ENCODE data around the gene SDK2. TPM values are rescaled to one million over a fixed set of nuclear protein-coding genes. Genes with fewer than 3 reads are reported as not detected.

Gene SDK2
- polyA plus RNA-seq, 3 donors from 2014 or later, result not detected

DNA sequence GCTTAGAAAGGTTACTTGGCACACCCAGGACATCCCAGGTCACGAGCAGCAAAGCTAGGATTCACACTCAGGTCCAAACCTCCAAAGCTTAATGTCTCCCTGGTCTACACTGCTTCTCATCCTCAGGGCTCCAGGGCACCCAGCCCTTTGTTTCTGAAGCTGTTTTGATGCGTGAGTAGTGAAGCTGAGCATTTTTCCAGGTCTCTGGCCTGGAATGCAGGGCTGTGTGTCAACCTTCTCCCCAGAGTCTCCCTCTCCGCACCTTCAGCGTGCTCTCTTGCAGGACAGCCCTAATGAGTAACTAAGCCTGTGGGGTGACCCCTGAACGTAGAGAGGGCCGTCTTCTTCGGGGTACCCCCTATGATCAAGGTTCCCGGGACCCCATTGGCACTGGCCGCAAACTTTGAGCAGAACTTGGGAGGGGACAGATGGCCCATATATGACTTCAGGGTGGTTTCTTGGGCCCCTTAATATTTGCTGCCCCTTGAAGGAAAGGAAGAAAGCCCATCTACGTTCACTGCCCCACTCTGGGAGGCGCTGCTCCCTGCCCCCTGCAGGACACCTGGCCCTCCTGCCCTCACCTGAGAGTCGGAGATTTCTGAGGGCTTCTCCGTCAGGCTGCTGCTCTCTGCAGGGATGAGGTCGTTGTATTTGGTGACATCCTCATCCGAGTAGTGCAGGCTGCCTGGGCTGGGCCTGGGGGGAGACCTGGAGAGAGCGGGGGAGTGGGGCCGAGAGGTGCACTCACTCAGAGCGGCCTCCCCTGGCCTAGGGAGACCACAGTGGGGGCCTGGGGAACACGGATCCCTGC, 296.0 kb downstream of the SDK2 start:
- no peaks in the 10 kb centered on the region for H3K4me1 Mint-ChIP-seq
- DNase-seq, result no peak
- H3K9me3 Mint-ChIP-seq, result no peaks in the 10 kb centered on the region
- no peaks in the 10 kb centered on the region for H3K36me3 Mint-ChIP-seq
- peaks cover 0 to 2% (median 2%) of the 10 kb centered on the region in 3 donors for H3K27me3 Mint-ChIP-seq (ENCODE audit: low read depth in 3 of 3)
- no peak overlapping the region for H3K27ac Mint-ChIP-seq
- H3K4me3 Mint-ChIP-seq, result no peak overlapping the region

DNA sequence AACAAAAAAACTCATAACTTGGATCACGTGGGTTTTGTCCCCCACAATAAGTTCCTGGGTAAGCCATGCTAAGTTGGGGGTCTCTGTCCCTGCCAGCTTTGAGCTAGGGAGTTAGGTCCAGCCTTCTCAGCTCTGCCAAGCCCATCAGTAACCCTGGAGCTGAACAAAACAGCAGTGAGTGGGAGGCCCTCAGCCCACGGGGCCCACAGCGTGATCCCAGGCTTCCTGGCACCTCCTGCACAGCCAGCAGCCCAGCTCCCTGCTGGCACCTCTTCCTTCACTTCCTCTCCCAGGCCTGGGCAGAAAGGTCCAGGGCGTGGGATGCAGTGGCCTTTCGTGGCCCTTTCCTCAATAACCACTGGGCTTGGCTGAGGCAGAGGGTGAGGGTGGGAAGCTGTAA, 296.9 kb downstream of the SDK2 start:
- H3K4me1 Mint-ChIP-seq, result no peaks in the 10 kb centered on the region
- no peak overlapping the region for H3K27ac Mint-ChIP-seq
- H3K27me3 Mint-ChIP-seq (ENCODE audit: low read depth in 3 of 3), result peaks cover 0 to 2% (median 2%) of the 10 kb centered on the region in 3 donors

DNA sequence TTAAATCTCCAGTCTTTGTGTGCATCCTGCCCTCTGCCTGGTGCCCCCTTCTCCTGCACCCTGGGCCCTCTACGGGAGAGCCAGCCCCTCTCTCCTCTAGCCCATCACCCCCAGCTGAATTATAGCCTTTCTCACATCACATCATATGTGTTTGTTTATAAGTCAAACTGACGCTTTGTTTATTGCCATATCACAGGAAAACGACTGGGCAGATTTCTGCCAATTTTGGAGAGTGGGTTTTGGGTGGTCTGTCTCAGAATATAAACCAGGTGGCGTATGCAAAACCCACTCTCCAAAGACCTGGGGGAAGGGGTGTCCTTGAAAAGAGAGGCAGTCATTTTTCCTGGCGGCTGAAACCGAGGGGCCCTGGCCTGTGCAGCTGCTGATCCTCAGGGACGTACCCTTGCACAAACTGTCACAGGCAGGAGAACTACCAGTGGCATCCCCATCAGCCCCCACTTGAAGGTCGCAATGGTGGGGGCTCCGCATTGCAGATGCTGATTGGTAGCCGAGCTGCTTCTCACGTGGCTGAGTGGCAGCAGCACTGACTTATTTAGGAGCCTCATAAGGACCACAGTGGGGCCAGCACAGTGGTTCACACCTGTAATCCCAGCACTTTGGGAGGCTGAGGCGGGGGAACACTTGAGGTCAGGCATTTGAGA, 297.6 kb downstream of the SDK2 start:
- Mint-ChIP-seq H3K27ac (no peak overlapping the region), H3K27me3 (ENCODE audit: low read depth in 3 of 3) (peaks cover 0 to 2% (median 2%) of the 10 kb centered on the region in 3 donors), H3K4me1 (no peaks in the 10 kb centered on the region), H3K4me3 (no peak overlapping the region), H3K9me3 (no peaks in the 10 kb centered on the region), H3K36me3 (no peaks in the 10 kb centered on the region)
- DNase-seq, result no peak

More for the DNA sequence above, 296.9 kb downstream of the SDK2 start:
- H3K9me3 Mint-ChIP-seq, result no peaks in the 10 kb centered on the region
- H3K36me3 Mint-ChIP-seq, result no peaks in the 10 kb centered on the region
- DNase-seq, result no peak
- H3K4me3 Mint-ChIP-seq, result no peak overlapping the region

DNA sequence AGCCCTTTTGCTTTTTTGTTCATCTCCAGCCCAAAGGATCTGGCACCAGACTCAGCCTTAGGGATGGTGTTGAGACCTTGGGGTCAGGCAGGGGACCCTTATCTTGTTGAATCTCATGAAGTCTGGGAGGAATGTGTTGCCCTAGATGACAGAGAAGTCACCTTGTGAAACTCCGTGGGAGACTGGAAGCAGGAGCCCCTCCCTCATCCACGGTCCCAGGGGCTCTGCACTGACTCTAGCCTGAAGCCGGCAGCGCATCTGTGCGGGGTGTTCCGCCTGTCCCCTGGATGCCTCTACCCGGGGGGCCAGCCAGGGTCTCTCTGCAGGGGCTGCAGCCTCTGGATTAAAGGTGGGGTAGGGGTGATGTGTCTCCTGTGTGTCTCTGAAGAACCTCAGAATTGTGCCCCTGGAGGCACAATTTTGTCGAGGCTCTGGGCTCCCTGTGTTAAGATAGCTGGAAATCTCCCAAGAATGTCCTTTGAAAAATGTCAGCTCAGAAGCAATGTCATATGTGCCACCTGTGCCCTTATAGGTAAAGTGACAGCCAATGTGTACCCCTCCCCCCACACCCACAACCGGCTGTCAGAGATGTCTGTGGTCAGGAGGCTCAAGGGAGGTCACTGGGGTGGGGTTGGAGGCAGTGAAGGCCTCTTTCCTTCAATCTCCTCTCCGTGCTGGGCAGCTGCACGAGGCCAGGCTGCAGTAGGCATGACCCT, 300.3 kb downstream of the SDK2 start:
- no peaks in the 10 kb centered on the region for H3K9me3 Mint-ChIP-seq
- H3K27ac Mint-ChIP-seq, result peak overlapping the region in 1 of 6 donors; percentile 44
- H3K36me3 Mint-ChIP-seq, result no peaks in the 10 kb centered on the region
- H3K4me1 Mint-ChIP-seq, result no peaks in the 10 kb centered on the region
- DNase-seq, result no peak
- no peak overlapping the region for H3K4me3 Mint-ChIP-seq
- H3K27me3 Mint-ChIP-seq (ENCODE audit: low read depth in 3 of 3), result peaks cover 0 to 2% (median 2%) of the 10 kb centered on the region in 3 donors

GRCh38 chr17:73343168-73343634, 301.0 kb downstream of the SDK2 start:
- Mint-ChIP-seq H3K27ac (no peak overlapping the region), H3K9me3 (no peaks in the 10 kb centered on the region), H3K27me3 (ENCODE audit: low read depth in 3 of 3) (peaks cover 0 to 2% (median 2%) of the 10 kb centered on the region in 3 donors), H3K36me3 (no peaks in the 10 kb centered on the region), H3K4me1 (no peaks in the 10 kb centered on the region), H3K4me3 (no peak overlapping the region)
- DNase-seq, result no peak

- DNase-seq, result no peak
- Mint-ChIP-seq H3K4me3 (no peak overlapping the region), H3K36me3 (no peaks in the 10 kb centered on the region), H3K27me3 (ENCODE audit: low read depth in 3 of 3) (peaks cover 0 to 2% (median 2%) of the 10 kb centered on the region in 3 donors), H3K9me3 (no peaks in the 10 kb centered on the region), H3K4me1 (no peaks in the 10 kb centered on the region), H3K27ac (no peak overlapping the region)
Observed at GRCh38 chr17:73342541-73343167, 301.6 kb downstream of the SDK2 start.

GRCh38 chr17:73342050-73342522, 302.2 kb downstream of the SDK2 start:
- Mint-ChIP-seq H3K4me3 (no peak overlapping the region), H3K4me1 (no peaks in the 10 kb centered on the region), H3K27me3 (ENCODE audit: low read depth in 3 of 3) (peaks cover 0 to 4% (median 2%) of the 10 kb centered on the region in 3 donors), H3K9me3 (no peaks in the 10 kb centered on the region), H3K27ac (no peak overlapping the region), H3K36me3 (no peaks in the 10 kb centered on the region)
- no peak for DNase-seq

- Mint-ChIP-seq H3K4me3 (no peak overlapping the region), H3K4me1 (no peaks in the 10 kb centered on the region), H3K27me3 (ENCODE audit: low read depth in 3 of 3) (peaks cover 0 to 2% (median 2%) of the 10 kb centered on the region in 3 donors), H3K36me3 (no peaks in the 10 kb centered on the region), H3K27ac (no peak overlapping the region), H3K9me3 (no peaks in the 10 kb centered on the region)
- no peak for DNase-seq
Observed at GRCh38 chr17:73341350-73342049, 302.7 kb downstream of the SDK2 start.

DNA sequence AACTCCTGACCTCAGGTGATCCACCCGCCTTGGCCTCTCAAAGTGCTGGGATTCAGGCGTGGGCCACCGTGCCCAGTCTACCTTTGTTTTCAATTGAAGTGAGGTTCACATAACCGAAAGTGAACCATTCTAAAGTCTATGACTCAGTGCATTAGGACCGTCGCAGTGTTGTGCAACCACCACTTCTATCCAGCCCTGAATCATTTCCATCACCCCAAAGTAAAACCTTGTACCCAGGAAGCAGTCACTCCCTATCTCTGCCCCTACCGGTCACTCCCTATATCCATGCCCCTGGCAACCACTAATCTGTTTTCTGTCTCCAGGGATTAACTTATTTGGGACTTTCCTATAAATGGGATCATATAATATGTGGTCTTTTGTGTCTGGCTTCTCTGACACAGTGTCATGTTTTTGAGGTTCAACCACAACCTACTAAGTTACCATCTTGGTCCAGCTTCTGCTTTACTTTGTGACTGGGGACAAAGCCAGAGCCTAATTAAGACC, 304.1 kb downstream of the SDK2 start:
- no peak for DNase-seq
- Mint-ChIP-seq H3K27ac (no peak overlapping the region), H3K4me1 (no peaks in the 10 kb centered on the region), H3K27me3 (ENCODE audit: low read depth in 3 of 3) (peaks cover 0 to 2% (median 0%) of the 10 kb centered on the region in 3 donors), H3K9me3 (no peaks in the 10 kb centered on the region), H3K4me3 (no peak overlapping the region), H3K36me3 (no peaks in the 10 kb centered on the region)

DNA sequence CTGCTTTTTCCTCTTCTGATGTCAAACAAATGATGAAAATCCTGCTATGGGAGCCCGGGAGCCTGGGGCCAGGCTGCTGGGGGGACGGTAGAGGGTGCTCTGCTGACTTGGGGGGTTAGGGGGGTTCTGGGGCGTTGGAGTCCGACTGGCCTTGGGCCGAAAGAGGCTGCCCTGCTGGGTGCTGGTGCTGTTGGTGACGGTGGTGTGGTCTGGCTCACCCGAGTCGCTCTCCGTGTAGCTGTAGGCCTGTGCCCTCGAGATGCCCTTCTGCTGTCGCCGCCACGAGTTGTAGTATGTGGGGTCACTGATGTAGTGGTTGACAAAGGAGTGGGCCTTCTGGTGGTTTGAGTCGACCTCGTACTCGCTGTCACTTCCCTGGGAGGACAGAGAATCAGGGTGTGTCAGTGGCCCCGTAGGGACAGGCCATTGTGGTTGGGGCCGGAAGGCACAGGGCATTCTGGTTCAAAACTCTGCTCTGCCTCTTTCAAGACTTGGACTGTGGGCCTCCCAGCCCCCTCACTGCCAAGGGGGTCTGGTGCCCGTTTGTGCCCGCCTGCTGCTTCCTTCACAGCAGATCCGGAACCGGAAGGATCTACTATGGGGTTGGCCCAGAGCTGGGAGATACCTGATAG, 305.6 kb downstream of the SDK2 start:
- Mint-ChIP-seq H3K36me3 (no peaks in the 10 kb centered on the region), H3K27me3 (ENCODE audit: low read depth in 3 of 3) (peaks cover 0 to 2% (median 0%) of the 10 kb centered on the region in 3 donors), H3K4me3 (no peak overlapping the region), H3K9me3 (no peaks in the 10 kb centered on the region), H3K27ac (no peak overlapping the region), H3K4me1 (no peaks in the 10 kb centered on the region)
- DNase-seq, result no peak

DNA sequence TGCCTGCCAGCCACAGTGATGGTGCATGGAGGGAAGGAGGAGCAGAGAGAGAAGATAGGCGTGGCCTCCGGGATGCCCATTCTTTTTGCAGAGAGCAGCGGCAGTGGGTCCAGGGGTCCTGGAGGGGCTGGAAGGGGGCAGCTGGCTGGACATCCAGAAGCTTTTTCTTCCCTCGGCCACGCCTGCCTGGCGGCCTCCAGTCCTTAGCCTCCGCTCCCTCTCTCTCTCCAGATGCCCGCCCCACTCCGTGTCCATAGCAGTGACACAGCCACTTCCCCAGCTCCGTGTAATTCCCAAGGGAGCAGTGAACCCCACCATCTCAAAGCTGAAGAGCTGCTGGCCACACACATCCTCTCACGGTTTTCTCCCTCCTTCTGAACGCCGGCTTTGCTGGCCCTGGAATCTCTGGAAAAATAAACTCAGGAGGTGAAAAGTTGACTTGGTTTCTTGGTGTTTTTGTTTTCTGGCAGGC, 306.2 kb downstream of the SDK2 start:
- H3K4me3 Mint-ChIP-seq, result no peak overlapping the region
- H3K9me3 Mint-ChIP-seq, result no peaks in the 10 kb centered on the region
- no peaks in the 10 kb centered on the region for H3K4me1 Mint-ChIP-seq
- no peaks in the 10 kb centered on the region for H3K36me3 Mint-ChIP-seq
- DNase-seq, result no peak
- H3K27ac Mint-ChIP-seq, result no peak overlapping the region
- H3K27me3 Mint-ChIP-seq (ENCODE audit: low read depth in 3 of 3), result peaks cover 0 to 2% (median 0%) of the 10 kb centered on the region in 3 donors

DNA sequence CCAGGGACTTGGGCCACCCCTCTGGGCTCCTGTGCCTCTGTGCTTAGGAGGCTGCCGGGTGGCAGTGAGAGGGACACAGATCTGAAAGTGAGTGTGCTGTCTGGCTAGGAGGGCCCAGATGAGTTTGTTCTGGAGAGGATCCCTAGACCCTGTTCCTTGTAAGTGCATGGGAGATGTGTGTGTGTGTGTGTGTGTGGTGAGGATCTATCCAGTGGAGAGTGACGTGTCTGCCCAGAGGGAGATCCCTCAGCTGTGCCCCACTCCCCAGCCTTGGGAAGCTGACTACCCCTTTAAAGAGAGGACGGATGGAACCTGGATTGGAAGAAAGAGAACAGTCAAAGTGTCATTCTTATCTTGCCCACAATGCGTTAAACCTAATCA, 306.9 kb downstream of the SDK2 start:
- Mint-ChIP-seq H3K27ac (no peak overlapping the region), H3K4me1 (no peaks in the 10 kb centered on the region), H3K36me3 (no peaks in the 10 kb centered on the region)

More for the DNA sequence above, 306.9 kb downstream of the SDK2 start:
- Mint-ChIP-seq H3K4me3 (no peak overlapping the region), H3K9me3 (no peaks in the 10 kb centered on the region), H3K27me3 (ENCODE audit: low read depth in 3 of 3) (peaks cover 0 to 4% (median 0%) of the 10 kb centered on the region in 3 donors)
- DNase-seq, result no peak

Data from immature natural killer cell (primary cell).